SKM-1 treated with dmso at 0.1 percent for 144 hours (cell line): ENCODE results near the gene SLC35F1.

Experiments used
- DNase-seq: peaks from one replicate; lab custom pipeline; 2025; ENCODE audit not compliant: unreplicated experiment; lab: John Stamatoyannopoulos, UW

SLC35F1 gene

DNA sequence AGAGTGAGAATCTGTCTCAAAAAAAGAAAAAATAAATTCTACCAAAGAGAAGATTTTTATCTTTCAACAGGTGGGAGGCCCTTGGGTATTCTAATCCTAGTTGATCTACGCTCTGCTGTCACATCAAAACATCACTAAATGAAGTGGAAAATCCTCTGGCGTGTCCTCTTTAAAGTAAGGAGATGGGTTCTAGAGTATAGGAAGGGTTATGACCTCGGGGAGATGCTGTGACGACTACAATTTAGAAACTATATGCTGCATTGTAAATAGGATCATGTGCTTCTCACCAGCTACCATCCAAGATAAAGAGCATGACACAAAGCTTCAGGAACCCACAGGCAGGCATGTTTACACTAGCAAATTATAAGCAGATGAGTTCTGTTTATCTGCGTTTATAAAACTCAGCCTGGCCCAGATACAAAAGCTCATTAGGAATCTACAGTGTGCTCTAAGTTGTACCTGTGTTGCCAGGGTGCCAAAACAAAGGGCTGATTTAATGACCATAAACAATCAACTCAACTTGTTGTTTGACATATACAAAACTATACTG is 443.9 kb downstream of the SLC35F1 start:
- DNase-seq = no peak

DNA sequence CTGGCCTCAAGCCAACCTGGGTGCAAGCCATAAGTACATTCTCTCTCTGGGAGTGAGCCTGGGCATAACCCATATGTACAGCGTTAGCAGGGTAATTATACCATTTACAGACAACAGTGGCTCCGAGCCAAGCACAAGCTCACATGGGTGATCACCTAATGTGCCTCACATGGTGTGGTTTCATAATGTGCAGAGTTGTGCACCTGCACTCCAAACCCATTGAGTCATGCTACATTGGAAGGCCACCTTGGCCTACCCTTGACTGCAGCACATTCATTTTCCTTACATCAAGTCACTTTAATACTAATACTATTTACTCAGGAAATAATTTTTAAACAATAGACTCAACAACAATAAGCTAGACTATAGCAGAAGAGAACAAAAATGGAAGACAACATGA is 446.5 kb downstream of the SLC35F1 start:
- no peak for DNase-seq

DNA sequence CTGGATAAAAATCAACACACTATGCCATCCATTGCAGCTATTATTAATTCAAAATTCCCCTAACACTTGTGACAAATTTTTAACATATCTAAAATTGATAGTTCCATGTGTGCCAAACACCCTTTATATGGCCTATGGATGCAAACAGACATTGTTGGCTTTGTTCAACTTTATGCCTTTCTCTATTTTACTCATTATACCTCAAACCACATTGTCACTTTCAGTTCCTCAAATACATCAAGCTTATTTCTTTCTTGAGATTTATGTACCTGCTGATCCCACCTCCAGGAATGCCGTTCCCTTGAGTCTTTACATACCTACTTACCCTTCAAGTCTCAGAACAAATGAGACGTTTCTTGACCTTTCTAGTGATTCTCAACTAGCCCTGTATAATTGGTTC is 447.6 kb downstream of the SLC35F1 start:
- no peak for DNase-seq

DNA sequence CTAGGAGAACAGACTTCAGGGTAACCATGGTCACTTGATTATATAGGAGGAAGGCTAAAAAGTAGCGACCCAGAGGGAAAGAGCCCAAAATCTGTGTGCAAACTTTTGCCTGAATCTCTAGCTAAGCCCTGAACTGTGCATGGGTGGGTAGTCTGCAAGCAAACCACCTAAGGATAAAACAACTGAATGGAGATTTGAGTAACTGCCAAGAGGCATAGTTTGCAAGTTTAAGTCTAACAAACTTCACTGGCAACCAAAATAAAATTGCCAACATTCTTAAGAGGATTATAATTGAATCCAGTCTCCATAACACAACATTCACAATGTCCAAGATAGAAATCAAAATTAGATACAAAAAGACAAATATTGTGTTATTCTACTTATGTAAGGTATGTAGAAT is 449.0 kb downstream of the SLC35F1 start:
- DNase-seq = no peak

DNA sequence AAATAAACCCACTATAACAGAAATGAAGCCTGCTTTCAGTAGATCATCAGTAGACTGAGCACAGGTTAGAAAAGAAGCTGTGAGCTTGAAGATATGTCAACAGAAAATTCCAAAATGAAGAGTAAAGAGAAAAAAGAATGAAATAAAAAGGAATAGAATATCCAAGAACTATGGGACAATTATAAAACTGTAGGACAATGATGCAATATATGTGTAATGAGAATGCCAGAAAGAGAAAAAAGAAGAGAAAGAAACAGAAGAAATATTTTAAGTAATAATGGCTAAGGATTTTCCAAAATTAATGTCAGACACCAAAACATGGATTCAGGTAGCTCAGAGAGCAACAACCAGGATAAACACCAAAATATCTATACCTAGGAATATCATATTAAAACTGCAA is 449.6 kb downstream of the SLC35F1 start:
- DNase-seq = no peak
